Activated gamma-delta T cell treated with anti-CD3 and anti-CD28 coated beads, Interleukin-2, amount 50 U/mL, for 16 hours (primary cell): ENCODE data around the gene SPACDR.

Experiments used
- DNase-seq: peaks from one replicate; pipeline ENCODE4 v3.0.0-alpha.2; 2020; ENCODE audit warnings: low read depth

Gene SPACDR

DNA sequence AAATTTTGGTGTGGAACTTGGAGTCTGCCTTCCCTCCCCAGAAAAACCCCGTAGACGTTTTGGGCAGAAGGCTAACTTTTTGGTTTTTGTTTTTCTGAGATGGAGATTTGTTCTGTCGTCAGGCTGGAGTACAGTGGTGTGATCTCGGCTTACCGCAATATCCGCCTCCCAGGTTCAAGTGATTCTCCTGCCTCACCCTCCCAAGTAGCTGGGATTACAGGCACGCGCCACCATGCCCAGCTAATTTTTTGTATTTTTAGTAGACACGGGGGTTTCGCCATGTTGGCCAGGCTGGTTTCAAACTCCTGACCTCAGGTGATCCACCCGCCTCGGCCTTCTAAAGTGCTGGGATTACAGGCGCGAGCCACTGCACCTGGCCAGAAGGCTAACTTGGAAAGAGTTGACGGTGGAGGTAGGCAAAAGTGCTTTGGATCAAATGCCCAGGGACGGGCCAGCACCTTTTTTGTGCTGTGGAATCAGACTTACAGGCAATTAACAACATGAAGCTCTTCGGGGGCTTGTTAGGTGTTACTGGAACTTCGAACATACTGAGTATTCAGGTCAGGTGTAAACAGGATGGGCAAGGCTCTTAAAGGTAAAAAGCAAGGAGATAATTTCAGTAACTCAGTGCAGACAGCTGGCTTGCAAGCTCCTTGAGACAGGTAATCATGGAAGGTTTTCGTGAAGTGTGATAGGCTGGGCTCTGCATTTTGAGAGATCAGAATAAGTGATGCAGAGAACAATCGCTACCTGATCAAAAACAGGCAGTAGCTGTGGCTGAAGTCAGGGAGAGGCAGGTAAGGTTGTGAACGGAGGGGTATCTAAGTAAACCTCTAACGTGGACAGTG is 29.5 kb downstream of the SPACDR start:
- no peak for DNase-seq

DNA sequence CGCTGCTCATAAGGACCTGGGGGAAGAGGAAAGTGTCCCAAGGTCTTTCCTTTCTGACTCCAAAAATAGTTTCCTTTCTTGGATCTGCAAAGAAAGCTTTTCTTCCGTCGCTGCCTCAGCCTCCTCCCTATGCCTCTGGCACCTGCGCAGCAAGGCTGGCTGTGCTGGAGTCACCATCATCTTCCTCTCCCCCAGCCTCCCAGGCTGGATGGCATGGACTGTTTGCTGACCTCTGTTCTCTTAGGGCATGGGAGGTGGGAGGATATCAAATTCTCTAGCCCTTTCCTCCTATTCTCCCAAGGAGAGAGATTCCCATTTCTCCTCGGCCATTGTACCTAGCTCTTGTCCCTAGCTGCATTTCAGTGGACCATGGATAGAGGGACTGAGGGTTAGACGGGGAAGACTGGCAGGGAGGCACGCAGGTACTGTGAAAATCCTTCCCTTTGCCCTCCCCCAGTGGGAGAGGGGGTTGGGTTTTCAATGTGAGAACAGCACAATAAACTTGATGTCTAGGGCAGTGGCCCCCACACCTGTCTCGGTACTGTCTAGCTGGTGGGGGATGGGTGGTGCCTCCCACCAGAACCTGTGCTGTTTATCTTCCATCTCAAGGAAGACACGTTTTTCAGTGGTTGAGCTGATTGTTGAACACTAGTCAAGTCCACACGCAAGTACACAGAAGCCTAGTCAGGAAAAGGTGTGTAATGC is 30.3 kb downstream of the SPACDR start:
- no peak for DNase-seq

DNA sequence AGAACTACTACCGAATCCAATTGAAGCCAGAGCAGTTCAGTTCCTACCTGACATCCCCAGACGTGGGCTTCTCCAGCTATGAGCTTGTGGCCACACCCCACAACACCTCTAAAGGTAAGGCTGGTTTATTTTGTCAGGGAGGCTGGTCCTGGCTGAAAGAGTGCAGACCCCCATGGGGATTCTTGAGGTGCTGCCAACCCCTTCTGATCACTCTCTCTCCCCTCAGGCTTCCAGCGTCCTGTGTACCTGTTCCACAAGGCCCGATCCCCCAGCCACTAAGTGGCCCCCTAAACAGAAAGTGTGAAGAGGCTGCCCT is 30.8 kb downstream of the SPACDR start:
- no peak for DNase-seq

DNA sequence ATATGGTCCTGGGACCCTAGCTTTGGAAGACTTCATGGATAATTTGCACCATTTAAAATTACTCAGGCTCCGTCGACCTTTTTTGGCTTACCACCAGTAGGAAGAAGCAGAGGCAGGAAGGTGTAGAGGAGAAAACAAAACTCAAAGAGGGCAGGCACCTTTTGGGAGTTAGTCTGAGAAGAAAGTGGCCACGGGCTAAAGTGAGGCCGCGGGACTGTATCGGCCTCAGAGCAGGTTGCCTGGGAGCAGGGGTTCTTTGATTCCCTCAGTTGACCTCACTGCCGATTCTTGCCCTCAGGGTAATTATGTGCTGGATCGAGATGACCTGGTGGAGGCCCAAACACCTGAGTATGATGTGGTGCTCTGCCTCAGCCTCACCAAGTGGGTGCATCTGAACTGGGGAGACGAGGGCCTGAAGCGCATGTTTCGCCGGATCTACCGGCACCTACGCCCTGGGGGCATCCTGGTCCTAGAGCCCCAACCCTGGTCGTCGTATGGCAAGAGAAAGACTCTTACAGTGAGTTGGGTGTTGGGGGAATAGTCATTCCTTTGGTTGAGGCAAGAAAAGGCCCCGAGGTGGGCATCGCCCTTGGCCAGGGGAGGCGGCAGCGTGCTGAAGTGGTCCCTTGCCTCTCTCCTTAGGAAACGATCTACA is 31.3 kb downstream of the SPACDR start:
- DNase-seq = no peak

DNA sequence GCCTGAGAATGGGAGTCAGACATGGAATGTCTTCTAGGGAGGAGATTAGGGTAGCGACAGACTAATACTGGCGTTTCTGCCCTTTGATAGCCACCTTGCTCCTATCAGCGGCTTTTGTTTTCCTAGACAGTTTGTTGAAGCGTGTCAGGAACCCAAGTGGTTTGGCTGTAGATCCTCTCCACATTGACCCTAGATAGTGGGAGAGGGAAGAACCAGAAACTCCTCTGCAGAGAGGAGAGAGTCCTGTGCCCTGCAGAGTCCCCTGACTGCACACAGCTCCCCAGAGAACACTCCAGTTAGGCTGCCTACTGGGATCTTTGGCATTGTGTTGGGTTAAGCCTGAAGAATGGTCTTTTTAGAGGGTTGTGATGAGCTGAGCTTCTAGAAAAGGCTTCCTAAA is 32.0 kb downstream of the SPACDR start:
- no peak for DNase-seq

DNA sequence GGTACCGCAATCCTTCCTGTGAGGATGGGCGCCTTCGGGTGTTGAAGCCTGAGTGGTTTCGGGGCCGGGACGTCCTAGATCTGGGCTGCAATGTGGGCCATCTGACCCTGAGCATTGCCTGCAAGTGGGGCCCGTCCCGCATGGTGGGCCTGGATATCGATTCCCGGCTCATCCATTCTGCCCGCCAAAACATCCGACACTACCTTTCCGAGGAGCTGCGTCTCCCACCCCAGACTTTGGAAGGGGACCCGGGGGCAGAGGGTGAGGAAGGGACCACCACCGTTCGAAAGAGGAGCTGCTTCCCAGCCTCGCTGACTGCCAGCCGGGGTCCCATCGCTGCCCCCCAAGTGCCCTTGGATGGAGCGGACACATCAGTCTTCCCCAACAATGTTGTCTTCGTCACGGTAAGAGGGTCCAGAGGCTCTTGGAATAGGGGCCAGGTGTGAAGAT is 32.7 kb downstream of the SPACDR start:
- DNase-seq = no peak

DNA sequence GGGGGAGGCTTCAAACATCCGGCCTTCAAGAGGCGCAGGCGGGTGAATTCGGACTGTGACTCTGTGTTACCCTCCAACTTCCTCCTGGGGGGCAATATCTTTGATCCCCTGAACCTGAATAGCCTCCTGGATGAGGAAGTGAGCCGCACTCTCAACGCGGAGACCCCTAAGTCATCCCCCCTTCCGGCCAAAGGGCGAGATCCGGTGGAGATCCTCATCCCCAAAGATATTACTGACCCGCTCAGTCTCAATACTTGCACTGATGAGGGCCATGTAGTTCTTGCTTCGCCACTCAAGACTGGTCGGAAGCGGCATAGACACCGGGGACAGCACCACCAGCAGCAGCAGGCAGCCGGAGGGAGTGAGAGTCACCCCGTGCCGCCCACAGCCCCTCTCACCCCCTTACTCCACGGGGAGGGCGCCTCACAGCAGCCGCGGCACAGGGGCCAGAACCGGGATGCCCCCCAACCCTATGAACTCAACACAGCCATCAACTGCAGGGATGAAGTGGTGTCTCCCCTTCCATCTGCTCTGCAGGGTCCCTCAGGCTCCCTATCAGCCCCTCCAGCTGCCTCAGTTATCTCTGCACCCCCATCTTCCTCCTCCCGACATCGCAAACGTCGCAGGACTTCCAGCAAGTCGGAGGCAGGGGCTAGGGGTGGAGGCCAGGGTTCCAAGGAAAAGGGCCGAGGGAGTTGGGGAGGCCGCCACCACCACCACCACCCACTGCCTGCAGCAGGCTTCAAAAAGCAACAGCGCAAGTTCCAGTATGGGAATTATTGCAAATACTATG is 33.4 kb downstream of the SPACDR start:
- DNase-seq = peak; percentile 26

DNA sequence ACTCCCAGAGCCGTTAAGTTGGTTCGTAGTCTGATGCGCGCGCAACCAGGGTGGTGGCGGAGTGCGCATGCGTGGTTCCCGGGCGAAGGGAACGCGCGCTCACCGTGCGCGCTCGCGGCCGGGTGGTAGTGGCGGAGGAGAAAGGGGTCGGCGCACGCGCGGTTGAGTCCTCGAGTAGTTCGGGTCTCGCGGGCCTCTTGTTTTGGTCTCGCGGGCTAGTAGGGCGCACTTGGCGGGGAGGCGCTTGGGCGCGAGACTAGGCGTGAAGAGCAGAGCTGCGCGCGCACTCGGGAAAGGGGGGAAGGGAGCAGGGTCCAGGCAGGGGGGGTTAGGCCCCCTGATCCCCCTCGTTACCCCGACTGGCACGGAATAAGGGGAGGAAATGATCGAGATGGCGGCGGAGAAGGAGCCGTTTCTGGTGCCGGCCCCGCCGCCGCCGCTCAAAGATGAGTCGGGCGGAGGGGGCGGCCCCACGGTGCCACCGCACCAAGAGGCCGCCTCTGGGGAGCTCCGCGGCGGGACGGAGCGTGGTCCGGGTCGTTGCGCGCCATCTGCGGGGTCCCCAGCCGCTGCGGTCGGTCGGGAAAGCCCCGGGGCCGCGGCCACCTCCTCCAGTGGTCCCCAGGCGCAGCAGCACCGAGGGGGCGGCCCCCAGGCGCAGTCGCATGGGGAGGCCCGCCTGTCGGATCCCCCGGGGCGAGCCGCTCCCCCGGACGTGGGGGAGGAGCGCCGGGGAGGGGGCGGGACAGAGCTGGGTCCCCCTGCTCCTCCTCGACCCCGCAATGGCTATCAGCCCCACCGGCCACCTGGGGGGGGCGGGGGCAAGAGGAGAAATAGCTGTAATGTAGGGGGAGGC is 34.2 kb downstream of the SPACDR start, which contains the start of gene MEPCE:
MEPCE (plus strand) TSS at position 195 of the 856 bp plus-strand sequence; CDS start at position 383, 188 bp downstream.
- DNase-seq = peak; percentile 95

DNA sequence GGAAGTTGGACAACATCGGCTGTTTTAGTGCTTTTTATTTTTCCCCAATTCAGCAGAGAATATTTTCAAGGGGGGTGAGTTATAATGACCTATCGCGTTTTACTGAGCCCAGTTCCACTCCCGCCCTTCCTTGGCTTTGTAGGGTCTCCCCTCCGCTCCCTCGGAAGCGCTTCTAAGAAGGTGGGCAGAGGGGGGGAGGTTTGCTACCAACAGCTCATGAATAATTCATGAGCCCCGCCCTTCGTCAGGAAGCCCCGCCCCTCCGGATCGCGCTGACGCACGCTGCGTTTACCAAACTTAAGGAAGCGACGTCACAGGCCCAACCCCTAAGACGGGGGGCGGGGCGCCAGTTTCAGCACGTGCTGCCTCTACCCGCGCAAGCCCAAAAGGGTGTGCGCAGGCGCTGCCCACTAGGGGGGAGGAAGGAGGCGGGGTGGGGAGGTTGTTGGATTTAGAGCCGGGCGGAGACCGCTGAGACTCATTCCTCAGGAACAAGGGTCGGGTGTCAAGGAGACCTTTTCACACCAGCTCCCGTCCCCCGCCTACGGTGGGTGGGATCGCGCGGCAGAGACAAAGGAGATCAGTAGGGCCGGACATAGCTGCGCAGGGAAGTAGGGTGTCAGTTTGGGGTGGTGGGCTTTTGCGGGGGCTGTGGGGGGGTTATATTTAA is 35.0 kb downstream of the SPACDR start:
- DNase-seq = peak; percentile 100

DNA sequence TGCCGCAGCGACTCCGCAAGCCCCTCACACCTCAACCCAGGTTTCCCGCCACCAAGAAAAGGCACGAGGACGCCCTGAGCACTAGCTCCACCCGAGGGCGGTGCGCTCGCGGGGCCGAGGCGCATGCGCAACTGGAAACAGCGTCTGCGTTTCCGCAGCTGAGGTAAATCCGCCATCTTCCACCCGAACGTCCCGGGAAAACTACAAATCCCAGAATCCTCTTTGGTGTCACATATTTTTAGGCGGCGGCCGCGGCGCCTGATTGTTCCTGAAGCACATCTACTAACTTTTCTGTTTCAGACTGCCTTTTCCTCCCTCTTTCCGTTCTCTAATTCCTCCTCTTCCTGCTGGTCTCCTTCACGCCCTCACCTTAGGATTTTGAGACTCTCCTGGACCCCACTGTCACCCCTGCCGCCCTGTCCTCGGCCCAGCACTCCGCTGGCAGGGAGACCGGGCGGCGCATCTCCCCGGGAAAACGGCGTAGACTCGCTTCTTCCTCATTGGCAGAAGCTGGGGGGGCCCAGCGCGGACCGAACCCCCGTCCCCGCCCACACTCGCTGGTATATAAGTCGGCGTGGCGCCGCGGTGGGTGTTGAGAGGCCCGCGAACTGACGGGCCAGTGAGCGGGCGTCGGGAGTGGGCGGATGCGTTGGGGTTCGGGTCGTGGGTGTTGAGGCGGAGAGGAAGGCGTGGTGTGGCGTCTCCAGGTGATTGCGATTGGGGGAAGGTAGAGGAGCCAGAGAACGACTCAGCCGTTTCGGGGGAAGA is 35.7 kb downstream of the SPACDR start, which contains the start of gene ZCWPW1:
ZCWPW1 (minus strand) TSS at position 505 of the 768 bp plus-strand sequence. CDS start 8,054 bp downstream, outside the sequence.
- DNase-seq = peak; percentile 94

DNA sequence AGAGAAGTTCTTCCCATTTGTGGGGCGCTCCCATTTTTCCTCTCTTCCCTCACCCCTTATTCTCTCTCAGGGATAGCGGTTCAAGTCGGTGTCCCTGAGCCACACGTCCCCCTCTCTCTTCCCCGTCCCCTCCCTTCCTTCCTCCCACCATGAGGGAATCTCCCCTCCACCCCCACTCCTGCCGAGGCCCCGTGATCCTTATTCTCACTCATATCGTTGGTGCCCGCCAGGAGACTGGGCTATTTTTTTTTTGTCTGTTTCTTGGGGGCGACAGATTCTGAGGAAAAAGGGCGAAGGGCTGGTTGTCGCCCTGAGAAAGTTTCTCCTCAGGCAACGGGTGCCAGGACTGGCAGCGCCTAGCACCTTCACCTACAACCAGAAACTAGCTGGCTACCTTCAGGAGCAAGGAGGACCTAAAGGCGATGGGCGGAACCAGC is 36.3 kb downstream of the SPACDR start:
- no peak for DNase-seq

DNA sequence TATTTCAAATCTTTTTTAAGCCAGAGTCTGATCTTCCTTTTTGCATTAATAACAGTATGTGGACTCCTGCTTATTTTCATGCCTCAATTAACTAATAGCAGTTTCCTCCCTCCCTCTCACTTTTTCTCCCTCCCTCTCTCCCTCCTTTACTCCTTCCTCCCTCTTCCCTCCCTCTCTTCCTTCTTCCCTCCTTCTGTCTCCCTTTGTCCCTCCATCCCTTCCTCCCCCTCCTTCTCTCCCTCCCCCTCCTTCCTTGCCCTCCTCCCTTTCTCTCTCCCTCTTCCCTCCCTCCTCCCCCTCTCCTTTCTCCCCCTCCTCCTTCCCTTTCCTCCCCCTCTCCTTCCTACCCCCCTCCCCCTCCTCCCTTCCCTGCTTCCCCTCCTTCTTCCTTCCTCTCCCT is 37.5 kb downstream of the SPACDR start:
- DNase-seq = no peak

DNA sequence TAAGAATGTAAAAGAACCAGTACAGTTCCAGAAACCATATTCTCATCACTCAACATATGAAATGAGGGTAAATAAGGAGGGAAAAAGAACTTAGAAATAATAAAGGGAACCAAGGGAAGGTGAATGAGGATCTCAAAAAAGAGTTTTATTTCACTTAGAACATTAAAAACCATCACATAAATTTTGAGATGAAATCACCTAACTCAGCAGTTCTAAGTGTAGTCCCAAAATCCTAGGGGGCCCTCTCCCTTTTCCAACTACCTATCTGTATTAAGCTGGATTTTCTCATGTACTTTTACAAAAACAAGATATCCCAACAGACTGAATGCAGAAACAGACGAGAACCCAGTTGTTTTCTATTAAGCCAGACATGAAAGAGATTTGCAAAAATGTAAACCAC is 38.7 kb downstream of the SPACDR start:
- no peak for DNase-seq

DNA sequence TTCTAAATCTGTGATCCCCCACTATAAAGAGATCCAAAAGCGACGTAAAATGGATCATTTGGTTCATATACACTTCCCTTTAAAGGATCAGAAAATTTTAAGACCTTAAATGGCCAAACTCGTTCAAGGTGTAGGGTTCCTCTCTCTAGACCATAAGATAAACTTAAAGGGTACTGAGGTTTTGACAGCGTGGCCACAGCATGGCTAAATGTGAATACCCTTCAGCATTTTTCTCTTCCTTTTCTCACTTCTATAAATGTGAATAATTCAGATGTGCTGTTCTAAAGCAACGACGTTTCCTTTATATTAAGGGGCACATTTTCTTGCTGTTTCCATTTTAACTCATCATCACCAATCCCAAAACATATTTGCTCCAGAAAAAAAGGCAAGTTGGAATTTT is 40.7 kb downstream of the SPACDR start:
- no peak for DNase-seq

DNA sequence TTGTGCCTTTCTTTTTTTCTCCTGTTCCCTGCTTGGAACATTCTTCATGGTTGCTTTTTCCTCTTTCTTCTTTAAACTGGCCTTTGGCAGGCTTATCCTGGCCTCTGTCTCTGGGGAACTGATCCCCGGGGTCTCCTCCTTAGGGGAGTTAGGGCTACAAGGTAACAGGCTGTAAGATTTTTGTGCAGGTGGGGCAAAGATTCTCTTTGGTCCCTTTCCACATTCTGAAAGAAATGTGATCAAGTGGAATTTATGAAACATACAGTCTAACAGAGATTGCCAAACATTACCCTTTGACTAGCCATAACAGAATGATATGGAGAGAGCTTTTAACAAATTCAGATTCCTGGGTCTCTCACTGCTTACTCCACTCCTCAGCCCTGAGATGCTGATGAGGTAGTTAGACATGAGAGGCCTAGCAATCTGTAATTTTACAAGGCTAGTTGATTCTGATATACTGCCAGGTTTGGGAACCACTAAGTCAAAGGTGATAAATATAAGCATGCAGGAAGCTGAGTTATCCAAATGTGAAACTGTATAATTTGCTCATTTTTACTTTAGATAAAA is 44.3 kb downstream of the SPACDR start:
- no peak for DNase-seq

DNA sequence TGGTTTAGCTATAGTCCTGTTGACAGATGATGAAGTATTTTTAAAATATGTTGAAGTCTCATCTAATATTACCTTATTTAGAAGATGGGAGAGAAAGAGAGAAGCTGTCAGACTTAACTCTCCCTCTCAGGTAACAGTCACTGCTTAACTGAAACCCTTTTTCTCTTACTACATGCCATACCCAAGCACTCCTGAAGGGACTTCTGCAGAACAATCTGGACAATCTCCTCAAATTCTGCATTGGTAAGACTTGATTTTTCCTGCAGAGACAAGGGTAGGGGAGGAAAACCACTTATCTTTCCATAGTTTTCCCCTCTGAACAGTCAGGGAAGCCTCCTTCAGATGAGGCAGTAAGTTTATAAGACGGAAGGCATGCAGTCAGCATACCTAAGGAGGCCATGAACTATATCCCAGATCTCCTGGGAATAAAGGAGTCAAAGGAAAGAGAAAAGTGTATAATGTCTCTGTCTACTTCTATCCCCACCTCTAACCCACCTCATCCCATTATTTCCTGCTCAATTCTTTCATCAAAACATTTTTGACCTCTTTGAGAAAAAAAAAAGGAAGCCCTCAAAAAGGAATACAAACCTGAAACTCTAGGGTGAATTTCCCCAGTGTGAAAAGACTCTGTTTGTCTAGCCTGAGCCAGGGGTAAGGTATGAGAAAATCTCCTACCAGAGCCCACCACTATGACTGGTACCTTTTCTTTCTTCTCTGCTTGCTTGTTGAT is 45.0 kb downstream of the SPACDR start:
- DNase-seq = no peak

DNA sequence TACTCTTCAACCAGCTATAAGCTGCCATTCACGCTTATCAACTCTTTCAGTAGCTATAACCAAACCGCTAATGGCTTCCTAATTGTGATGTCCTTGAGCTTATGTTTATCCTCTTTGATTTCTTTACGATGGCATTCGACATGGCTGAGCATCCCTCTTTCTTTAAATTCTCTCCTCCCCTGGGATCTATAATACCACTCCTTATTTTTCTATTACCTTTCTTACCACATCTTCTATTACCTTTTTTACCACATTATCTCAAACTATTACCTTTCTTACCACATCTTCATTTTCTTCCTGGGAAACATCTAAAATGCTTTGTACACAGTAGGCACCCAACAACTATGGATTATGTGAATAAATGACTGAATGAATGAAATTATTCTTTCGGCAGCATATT is 48.6 kb downstream of the SPACDR start:
- DNase-seq = no peak

DNA sequence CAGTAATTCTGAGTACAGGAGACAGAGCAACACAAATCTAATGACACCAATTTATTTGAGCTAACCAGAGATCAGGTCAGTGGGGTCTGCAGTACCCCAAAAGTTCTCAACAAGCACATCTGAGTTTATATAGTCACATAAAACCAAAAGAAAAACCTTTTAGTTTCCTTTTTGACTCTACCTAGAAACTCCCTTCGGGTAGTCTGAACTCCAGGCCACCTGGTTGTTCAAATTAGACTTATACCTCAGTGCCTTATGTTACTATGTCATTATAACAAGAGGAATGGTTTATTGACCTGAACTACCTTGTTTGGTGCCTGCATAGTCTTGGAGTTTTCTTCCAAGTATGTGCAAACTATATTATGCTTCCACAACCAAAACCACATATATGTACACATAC is 50.2 kb downstream of the SPACDR start:
- no peak for DNase-seq

DNA sequence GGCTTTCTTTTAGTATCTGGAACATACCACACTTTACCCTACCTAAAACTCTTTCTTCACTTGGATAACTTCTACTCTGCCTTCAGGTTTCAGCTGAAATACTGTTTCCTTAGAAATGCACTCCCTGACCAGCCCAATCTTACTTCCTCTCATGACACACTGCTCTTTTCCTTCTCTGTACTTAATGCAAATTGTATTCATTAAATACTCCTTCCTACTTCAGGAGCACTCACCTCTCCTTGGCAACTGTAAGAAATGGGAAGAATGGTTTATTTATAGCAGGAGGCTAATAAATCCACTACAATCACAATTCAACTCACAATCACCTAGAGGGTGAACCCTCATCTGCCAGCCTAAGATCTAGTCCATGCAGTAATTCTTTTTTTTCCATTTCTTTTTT is 50.7 kb downstream of the SPACDR start:
- no peak for DNase-seq
